GM18909 (cell line): ENCODE measurements around the gene MPO.

Experiments
- ATAC-seq: cut with Tn5 transposase; IDR thresholded peaks from one replicate; pipeline ENCODE4 v1.9.1; 2021; ENCODE audit warnings: mild to moderate bottlenecking; ENCODE audit not compliant: unreplicated experiment, poor library complexity

MPO gene

GRCh38 chr17:58279736-58280479 is 827 bp downstream of the MPO start:
- no peak for ATAC-seq

GRCh38 chr17:58279016-58279711 is 1.6 kb downstream of the MPO start:
- ATAC-seq: no peak

DNA sequence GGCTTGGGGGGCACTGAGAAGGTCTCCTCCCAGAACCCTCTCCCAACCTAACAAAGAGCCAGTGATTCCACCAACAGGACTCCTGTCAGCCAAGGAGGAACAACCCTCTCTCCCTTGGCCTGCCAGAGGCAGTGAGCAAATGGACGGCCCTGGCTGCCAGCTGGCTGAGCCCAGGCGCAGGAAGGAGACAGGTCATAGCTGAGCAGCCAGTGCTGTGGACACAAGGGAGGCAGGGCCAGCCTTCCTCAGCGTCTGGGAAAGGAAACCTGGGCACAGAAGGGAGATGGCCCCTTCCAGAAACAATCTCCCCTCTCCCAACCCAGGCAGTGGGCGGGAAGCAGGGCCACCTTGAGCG is 2.1 kb downstream of the MPO start:
- ATAC-seq: no peak

- no peak for ATAC-seq
Measured at GRCh38 chr17:58277802-58278595, 2.7 kb downstream of the MPO start.

DNA sequence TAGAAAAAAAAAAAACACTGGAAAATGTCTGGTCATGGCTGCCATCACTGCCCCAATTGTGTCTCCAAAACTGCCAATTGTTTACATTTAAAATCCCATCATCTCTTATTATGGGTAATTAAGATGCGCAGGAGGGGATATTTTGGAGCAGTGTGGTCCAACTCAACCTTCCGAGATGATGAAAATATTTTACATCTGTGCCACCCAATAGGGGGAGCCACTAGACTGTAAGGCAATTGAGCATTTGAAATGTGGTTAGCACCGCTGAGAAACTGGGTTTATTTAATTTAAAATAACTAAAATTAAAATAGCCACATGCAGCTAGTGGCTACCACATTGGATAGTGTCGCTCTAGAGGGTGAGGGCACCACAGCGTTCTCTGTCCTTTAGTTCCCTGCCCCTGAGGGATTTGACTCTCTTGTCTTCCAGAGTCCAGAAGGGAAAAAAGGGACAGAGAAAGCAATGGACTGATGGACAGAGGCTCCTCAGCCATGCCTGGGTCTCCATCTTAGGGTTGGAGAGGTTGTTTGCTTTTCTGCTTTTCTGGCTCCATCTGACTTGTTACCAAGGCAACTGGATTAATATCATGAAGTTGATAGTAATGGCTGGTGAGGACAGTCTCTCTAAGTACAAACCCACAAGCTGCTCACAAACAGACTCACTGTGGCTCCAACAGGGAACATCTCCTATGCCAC is 3.5 kb downstream of the MPO start:
- ATAC-seq: no peak

- ATAC-seq: no peak
Measured at GRCh38 chr17:58276423-58276822, 4.3 kb downstream of the MPO start.

- ATAC-seq: no peak
Measured at GRCh38 chr17:58275417-58275816, 5.3 kb downstream of the MPO start.

DNA sequence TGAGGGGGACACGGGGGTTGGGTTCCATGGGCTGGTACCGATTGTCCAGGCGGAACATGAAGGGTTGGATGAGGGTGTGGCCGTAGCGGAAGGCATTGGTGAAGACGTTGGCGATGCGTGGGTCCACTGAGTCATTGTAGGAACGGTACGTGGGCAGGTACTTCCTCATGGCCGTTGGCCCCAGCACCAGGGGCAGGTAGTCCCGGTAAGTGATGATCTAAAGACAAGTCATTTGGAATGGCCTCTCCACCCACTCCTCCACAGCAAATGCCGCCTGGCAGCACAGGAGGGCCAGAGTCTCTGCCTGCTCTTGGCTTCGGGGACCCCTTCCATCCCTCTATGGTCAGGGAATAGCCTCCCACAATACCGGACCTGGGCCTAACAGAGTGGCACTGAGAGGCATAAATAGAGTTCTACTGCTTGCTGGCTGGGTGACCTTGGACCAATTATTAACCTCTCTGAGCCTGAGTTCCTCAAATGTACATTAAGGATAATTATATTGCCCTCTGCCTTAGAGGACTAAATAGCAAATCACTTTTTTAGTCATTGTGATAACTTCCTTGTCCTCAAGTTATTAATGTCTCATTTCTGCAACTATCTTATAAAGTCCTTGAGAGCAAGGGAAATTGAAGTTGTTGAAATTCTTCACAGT is 7.2 kb downstream of the MPO start:
- ATAC-seq: no peak

GRCh38 chr17:58272367-58273280 is 8.1 kb downstream of the MPO start:
- no peak for ATAC-seq

DNA sequence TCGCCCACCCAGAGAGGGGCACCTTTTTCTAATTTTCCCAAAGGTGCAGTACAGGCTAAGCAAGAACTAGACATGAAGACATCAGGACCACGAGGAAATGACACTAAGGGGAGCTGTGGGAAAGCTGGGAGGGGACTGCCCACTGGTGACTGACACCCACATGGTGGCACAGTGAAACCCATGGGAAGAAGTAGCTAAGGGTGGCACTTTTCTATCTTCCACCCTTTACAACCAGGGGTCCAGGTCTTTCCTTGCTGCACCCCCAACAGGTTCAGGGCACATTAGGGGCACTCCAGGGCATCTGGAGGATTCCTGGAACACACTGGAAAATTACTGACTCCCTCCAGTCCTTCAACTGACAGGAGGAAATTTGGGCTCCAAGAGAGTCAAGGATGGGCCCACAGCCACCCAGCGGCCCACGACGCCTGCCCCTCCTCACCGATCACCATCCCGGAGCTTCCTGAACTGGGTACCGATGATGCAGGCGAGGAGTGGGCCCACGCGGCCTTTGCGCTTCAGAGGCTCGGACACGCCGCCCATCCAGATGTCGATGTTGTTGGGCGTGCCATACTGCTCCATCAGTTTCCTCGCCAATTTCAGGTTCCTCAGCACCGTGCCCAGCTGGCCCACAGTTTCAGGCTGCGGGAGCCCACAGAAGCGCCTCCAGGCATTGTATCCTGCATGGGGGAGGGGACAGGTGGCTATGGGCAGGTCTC is 9.4 kb downstream of the MPO start:
- no peak for ATAC-seq

- no peak for ATAC-seq
Measured at GRCh38 chr17:58270476-58271215, 10.1 kb downstream of the MPO start.

GRCh38 chr17:58269557-58270291 is 11.0 kb downstream of the MPO start:
- ATAC-seq: no peak

- no peak for ATAC-seq
Measured at GRCh38 chr17:58268774-58269556, 11.8 kb downstream of the MPO start.

GRCh38 chr17:58268326-58268725 is 12.4 kb downstream of the MPO start:
- ATAC-seq: no peak

DNA sequence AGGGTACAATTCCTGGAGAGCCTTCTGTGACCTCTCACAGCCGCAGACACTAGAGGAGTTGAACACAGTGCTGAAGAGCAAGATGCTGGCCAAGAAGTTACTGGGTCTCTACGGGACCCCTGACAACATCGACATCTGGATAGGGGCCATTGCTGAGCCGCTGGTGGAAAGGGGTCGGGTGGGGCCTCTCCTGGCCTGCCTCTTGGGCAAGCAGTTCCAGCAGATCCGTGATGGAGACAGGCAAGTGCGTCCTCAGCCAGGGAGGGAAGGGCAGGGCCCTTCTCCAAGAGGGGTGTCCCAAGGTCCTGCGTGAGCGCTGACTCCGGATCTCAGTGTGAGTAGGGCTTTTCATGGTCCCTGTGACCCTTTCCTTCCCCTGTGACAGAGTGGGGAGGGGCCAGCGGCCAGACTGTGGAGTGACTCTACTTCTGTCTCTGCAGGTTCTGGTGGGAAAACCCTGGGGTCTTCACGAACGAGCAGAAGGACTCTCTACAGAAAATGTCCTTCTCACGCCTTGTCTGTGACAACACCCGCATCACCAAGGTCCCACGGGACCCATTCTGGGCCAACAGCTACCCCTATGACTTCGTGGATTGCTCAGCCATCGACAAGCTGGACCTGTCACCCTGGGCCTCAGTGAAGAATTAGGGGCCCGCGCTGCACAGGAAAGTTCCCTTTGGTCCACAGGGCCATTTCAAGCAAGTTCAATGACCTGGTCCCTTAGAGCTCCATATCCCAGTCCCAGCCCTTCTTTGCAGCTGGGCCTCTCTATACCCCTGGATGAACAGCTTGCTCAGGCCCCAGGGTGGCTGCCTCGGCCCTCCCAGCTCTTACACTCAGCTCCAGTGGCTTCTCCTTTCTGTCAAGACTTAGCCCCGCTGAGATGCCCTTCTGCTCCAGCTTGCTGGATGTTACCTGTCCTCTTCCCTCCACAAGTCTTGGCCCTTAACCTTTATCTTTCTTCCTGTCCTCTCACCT is 13.1 kb downstream of the MPO start:
- ATAC-seq: no peak
